ENCODE results near the gene SLC23A2. TPM values are rescaled to one million over a fixed set of nuclear protein-coding genes. Genes with fewer than 3 reads are reported as not detected.

Gene SLC23A2
- polyA plus RNA-seq, 3 donors: 3.3 to 28.4 (median 6.4) TPM

GRCh38 chr20:4837760-4838159 is 163.6 kb downstream of the SLC23A2 start:
- H3K4me3 ChIP-seq (replicated peaks in 1 of 3; ENCODE audit: low read depth in 2 of 3, low read length in 3 of 3): no peak overlapping the region
- intact Hi-C loops (cut with micrococcal nuclease): no loop called here
- no peak overlapping the region for H3K9ac ChIP-seq (ENCODE audit: insufficient read depth, low read length, poor library complexity, severe bottlenecking)
- no peak for DNase-seq
- no peak overlapping the region for H3K27ac ChIP-seq (ENCODE audit: low read depth in 1 of 2, low read length in 2 of 2)
- WGBS (ENCODE audit: insufficient coverage): 100% methylated on average over 1 of the region's 2 CpGs
- H3K9me3 ChIP-seq (replicated peaks in 1 of 2; ENCODE audit: control insufficient read depth in 1 of 2, insufficient read depth in 1 of 2, low read length in 2 of 2): peaks cover 0 to 3% of the 10 kb centered on the region in 2 donors
- H3K79me2 ChIP-seq (ENCODE audit: insufficient read depth, low read length): no peaks in the 10 kb centered on the region
- no peak overlapping the region for H3K4me3 Mint-ChIP-seq
- TF ChIP-seq CTCF (IDR thresholded peaks at IDR 0.05): no peak
- H3K36me3 ChIP-seq (replicated peaks in 1 of 2; ENCODE audit: control insufficient read depth in 1 of 2, insufficient read depth in 2 of 2, low read length in 2 of 2): no peaks in the 10 kb centered on the region
- no peaks in the 10 kb centered on the region for H4K20me1 ChIP-seq (ENCODE audit: insufficient read depth, low read length)
- no peak overlapping the region for H3K4me2 ChIP-seq (replicated peaks; ENCODE audit: extremely low read depth, low read length, poor library complexity, severe bottlenecking)
- H3K27me3 Mint-ChIP-seq (ENCODE audit: low read depth in 3 of 3): peaks cover 3 to 8% (median 5%) of the 10 kb centered on the region in 3 donors
- H3K9me3 Mint-ChIP-seq: peaks cover 0 to 12% (median 4%) of the 10 kb centered on the region in 7 donors
- H3K27me3 ChIP-seq (ENCODE audit: control insufficient read depth in 2 of 2, insufficient read depth in 2 of 2, low read length in 2 of 2): no peaks in the 10 kb centered on the region
- H3K36me3 Mint-ChIP-seq: no peaks in the 10 kb centered on the region
- no peak overlapping the region for H3K27ac Mint-ChIP-seq
- no peaks in the 10 kb centered on the region for H3K4me1 ChIP-seq (ENCODE audit: control insufficient read depth in 1 of 2, insufficient read depth in 2 of 2, low read length in 2 of 2)
- peaks cover 8% of the 10 kb centered on the region for H3K4me1 Mint-ChIP-seq
- H2AFZ ChIP-seq (ENCODE audit: insufficient read depth, low read depth, low read length, poor library complexity, severe bottlenecking): no peak overlapping the region

- H3K4me3 ChIP-seq (replicated peaks in 1 of 3; ENCODE audit: low read depth in 2 of 3, low read length in 3 of 3): no peak overlapping the region
- H3K27ac Mint-ChIP-seq: no peak overlapping the region
- H3K36me3 ChIP-seq (replicated peaks in 1 of 2; ENCODE audit: control insufficient read depth in 1 of 2, insufficient read depth in 2 of 2, low read length in 2 of 2): no peaks in the 10 kb centered on the region
- peaks cover 0 to 6% of the 10 kb centered on the region in 2 donors for H3K9me3 ChIP-seq (replicated peaks in 1 of 2; ENCODE audit: control insufficient read depth in 1 of 2, insufficient read depth in 1 of 2, low read length in 2 of 2)
- no peak overlapping the region for H3K9ac ChIP-seq (ENCODE audit: insufficient read depth, low read length, poor library complexity, severe bottlenecking)
- H4K20me1 ChIP-seq (ENCODE audit: insufficient read depth, low read length): no peaks in the 10 kb centered on the region
- no peaks in the 10 kb centered on the region for H3K79me2 ChIP-seq (ENCODE audit: insufficient read depth, low read length)
- no peaks in the 10 kb centered on the region for H3K36me3 Mint-ChIP-seq
- H3K4me2 ChIP-seq (replicated peaks; ENCODE audit: extremely low read depth, low read length, poor library complexity, severe bottlenecking): no peak overlapping the region
- DNase-seq: no peak
- intact Hi-C loops (cut with micrococcal nuclease): no loop called here
- no peaks in the 10 kb centered on the region for H3K27me3 ChIP-seq (ENCODE audit: control insufficient read depth in 2 of 2, insufficient read depth in 2 of 2, low read length in 2 of 2)
- no peak overlapping the region for H3K27ac ChIP-seq (ENCODE audit: low read depth in 1 of 2, low read length in 2 of 2)
- no peak overlapping the region for H3K4me3 Mint-ChIP-seq
- peaks cover 0 to 8% (median 5%) of the 10 kb centered on the region in 3 donors for H3K27me3 Mint-ChIP-seq (ENCODE audit: low read depth in 3 of 3)
- H3K9me3 Mint-ChIP-seq: peaks cover 0 to 12% (median 7%) of the 10 kb centered on the region in 7 donors
- no peaks in the 10 kb centered on the region for H3K4me1 ChIP-seq (ENCODE audit: control insufficient read depth in 1 of 2, insufficient read depth in 2 of 2, low read length in 2 of 2)
- H3K4me1 Mint-ChIP-seq: peaks cover 8% of the 10 kb centered on the region
- WGBS (ENCODE audit: insufficient coverage): 88% methylated on average over 1 of the region's 4 CpGs
- H2AFZ ChIP-seq (ENCODE audit: insufficient read depth, low read depth, low read length, poor library complexity, severe bottlenecking): no peak overlapping the region
- no peak for TF ChIP-seq CTCF (IDR thresholded peaks at IDR 0.05)
Measured at GRCh38 chr20:4836935-4837334, 164.4 kb downstream of the SLC23A2 start.
